Mucosa of stomach (tissue), 1 donor: ENCODE measurements around the gene SLC35F3.

Experiments
- H3K27me3 ChIP-seq: one replicate; pipeline ENCODE4 v1.7.0; 2013; ENCODE audit warnings: mild to moderate bottlenecking, low read length; ENCODE audit not compliant: control insufficient read depth, insufficient read depth
- H3K36me3 ChIP-seq: one replicate; pipeline ENCODE4 v1.7.0; 2013; ENCODE audit warnings: low read length; ENCODE audit not compliant: control insufficient read depth, insufficient read depth
- H3K4me1 ChIP-seq: one replicate; pipeline ENCODE4 v1.7.0; 2013; ENCODE audit warnings: mild to moderate bottlenecking, low read length; ENCODE audit not compliant: control insufficient read depth, insufficient read depth
- H3K4me3 ChIP-seq: one replicate; pipeline ENCODE4 v1.7.0; 2013; ENCODE audit warnings: low read length
- H3K9ac ChIP-seq: one replicate; pipeline ENCODE4 v1.7.0; 2013; ENCODE audit warnings: mild to moderate bottlenecking, low read length, moderate library complexity
- H3K9me3 ChIP-seq: one replicate; pipeline ENCODE4 v1.7.0; 2013; ENCODE audit warnings: mild to moderate bottlenecking, low read length, moderate library complexity; ENCODE audit not compliant: control insufficient read depth
- donor health status: Pancreatic carcinoma.

Gene SLC35F3

GRCh38 chr1:234281826-234282489, 377.5 kb downstream of the SLC35F3 start:
- Histone ChIP-seq H3K27me3 (no peaks in the 10 kb centered on the region), H3K9me3 (no peaks in the 10 kb centered on the region), H3K4me3 (no peak overlapping the region), H3K9ac (no peak overlapping the region), H3K4me1 (no peaks in the 10 kb centered on the region), H3K36me3 (no peaks in the 10 kb centered on the region)

DNA sequence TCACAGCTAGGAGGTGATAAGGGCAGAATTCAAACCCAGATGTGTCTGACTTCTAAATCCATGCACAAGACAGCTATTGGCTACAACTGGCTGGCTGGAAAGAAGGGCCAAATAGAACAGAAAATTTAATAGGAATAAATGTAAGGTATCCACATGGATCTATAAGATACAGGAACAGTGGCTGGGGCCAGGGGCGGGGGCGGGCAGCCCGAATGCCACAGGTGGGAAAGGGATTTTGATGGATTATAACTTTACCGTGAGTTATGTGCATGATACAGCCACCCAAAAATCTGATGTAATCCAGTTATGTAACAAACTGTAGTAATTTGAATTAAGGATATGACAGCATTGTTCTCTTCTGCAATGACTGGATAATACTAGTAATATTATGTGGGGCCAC, 381.7 kb downstream of the SLC35F3 start:
- no peaks in the 10 kb centered on the region for H3K36me3 ChIP-seq
- H3K9me3 ChIP-seq, result no peaks in the 10 kb centered on the region
- no peak overlapping the region for H3K4me3 ChIP-seq
- H3K9ac ChIP-seq, result no peak overlapping the region
- no peaks in the 10 kb centered on the region for H3K4me1 ChIP-seq
- no peaks in the 10 kb centered on the region for H3K27me3 ChIP-seq

DNA sequence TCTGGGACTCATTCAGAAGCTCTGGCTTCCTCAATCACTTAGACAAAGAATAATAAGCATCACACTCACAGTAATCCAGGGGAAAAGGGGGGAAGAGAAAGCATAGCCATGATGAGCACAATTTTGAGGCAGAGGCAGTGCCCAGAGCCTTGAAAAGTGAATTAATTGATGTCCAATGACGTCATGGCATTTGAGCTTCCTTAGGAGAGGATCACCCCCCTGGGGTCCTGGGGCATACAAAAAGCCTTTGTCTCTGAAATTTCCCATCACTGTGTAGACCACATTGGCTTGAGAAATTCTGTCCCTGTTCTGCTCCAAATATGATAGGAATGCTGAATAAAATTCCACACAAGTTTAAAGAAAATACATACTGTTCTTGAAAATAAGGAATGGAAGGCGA, 384.5 kb downstream of the SLC35F3 start:
- Histone ChIP-seq H3K9me3 (no peaks in the 10 kb centered on the region), H3K4me1 (no peaks in the 10 kb centered on the region), H3K27me3 (no peaks in the 10 kb centered on the region), H3K9ac (no peak overlapping the region), H3K4me3 (no peak overlapping the region), H3K36me3 (no peaks in the 10 kb centered on the region)

- no peaks in the 10 kb centered on the region for H3K9me3 ChIP-seq
- no peaks in the 10 kb centered on the region for H3K36me3 ChIP-seq
- no peaks in the 10 kb centered on the region for H3K27me3 ChIP-seq
- H3K4me1 ChIP-seq, result no peaks in the 10 kb centered on the region
- H3K9ac ChIP-seq, result no peak overlapping the region
- no peak overlapping the region for H3K4me3 ChIP-seq
These were observed 385.2 kb downstream of the SLC35F3 start for GRCh38 chr1:234289538-234290305.

- H3K9ac ChIP-seq, result no peak overlapping the region
These were observed 387.5 kb downstream of the SLC35F3 start for GRCh38 chr1:234292011-234292410.

GRCh38 chr1:234292548-234292947, 388.1 kb downstream of the SLC35F3 start:
- Histone ChIP-seq H3K4me3 (no peak overlapping the region), H3K36me3 (no peaks in the 10 kb centered on the region), H3K27me3 (no peaks in the 10 kb centered on the region), H3K9me3 (no peaks in the 10 kb centered on the region), H3K9ac (no peak overlapping the region), H3K4me1 (no peaks in the 10 kb centered on the region)

More at GRCh38 chr1:234292011-234292410, 387.5 kb downstream of the SLC35F3 start:
- no peaks in the 10 kb centered on the region for H3K36me3 ChIP-seq
- no peaks in the 10 kb centered on the region for H3K27me3 ChIP-seq
- no peak overlapping the region for H3K4me3 ChIP-seq
- no peaks in the 10 kb centered on the region for H3K4me1 ChIP-seq
- H3K9me3 ChIP-seq, result no peaks in the 10 kb centered on the region

DNA sequence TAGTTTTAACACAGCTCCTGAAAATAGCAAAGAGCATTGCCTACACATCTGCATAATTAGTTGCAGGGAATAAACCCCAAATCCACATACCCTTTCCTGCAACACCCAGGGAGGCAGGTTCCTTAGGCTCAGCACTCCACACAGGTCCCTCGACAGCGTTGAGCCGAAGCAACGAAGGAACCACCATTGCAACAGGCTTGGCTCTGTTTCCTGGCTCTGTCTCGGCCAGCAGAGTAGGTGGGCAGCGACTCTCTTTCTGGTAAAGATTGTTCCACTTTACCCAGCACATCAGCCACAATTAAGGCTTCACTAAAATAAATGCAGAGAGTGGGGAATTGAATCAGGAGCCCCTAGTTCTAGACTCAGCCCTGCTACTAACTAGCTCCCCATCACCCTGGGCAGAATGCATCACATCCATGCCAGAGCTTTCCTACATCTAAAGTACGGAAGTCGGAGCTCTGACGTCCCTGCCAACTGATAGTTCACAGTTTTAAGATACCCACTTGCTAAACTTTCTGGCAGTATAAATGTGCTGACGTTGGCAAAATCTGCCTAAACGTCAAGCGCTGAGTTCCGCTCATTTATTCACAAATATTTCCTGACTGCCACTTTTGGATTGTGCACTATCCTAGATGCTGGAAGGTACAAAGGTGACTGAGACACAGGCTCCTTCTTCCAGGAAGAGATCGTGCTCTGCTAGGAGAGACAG, 389.8 kb downstream of the SLC35F3 start:
- no peaks in the 10 kb centered on the region for H3K4me1 ChIP-seq
- H3K9ac ChIP-seq, result no peak overlapping the region
- H3K4me3 ChIP-seq, result no peak overlapping the region
- H3K9me3 ChIP-seq, result no peaks in the 10 kb centered on the region
- H3K36me3 ChIP-seq, result no peaks in the 10 kb centered on the region
- no peaks in the 10 kb centered on the region for H3K27me3 ChIP-seq

DNA sequence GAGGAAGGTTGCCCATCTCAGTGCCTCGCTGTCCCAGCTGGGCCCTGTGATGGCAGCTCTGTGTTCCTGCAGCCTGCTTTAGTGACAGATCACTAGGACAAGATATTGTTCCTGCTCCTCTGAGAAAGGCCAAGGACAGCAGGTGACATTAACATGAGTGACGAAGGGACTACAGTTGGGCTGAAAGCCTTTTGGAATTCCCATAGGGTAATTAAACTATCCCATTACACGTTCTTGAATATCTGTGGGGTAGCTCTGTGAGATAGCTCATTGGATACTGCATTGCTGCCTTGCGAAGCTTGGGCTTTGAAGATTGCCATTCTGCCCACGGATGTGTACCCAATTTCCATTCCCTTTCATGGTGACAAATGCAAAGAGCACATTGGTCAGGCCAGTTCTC, 390.6 kb downstream of the SLC35F3 start:
- Histone ChIP-seq H3K9me3 (no peaks in the 10 kb centered on the region), H3K27me3 (no peaks in the 10 kb centered on the region), H3K4me1 (no peaks in the 10 kb centered on the region), H3K9ac (no peak overlapping the region), H3K4me3 (no peak overlapping the region), H3K36me3 (no peaks in the 10 kb centered on the region)

DNA sequence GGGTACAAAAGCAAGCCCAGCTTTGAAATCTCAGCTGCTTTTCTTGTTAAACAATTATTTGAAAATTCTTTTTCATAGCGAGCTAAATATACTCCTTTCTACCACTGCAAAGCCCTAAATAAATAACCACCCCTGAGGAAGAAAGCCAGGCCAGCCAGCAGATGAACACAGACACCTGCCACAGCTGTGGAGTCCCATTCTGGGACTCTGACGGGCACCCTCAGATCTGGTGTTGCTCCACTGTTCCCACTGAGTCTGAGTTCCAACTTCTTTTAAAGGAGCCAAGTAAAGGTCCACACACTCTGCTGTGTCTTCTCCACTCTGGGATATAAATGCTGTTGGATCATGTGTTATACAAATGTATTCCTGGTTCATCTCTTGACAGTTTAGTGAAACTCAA, 391.1 kb downstream of the SLC35F3 start:
- H3K9ac ChIP-seq, result no peak overlapping the region
- no peaks in the 10 kb centered on the region for H3K36me3 ChIP-seq
- H3K4me1 ChIP-seq, result no peaks in the 10 kb centered on the region
- H3K4me3 ChIP-seq, result no peak overlapping the region
- H3K27me3 ChIP-seq, result no peaks in the 10 kb centered on the region
- no peaks in the 10 kb centered on the region for H3K9me3 ChIP-seq

- Histone ChIP-seq H3K9me3 (no peaks in the 10 kb centered on the region), H3K27me3 (no peaks in the 10 kb centered on the region), H3K9ac (no peak overlapping the region), H3K4me3 (no peak overlapping the region), H3K4me1 (no peaks in the 10 kb centered on the region), H3K36me3 (no peaks in the 10 kb centered on the region)
These were observed 392.0 kb downstream of the SLC35F3 start for GRCh38 chr1:234296496-234296895.

GRCh38 chr1:234297668-234298067, 393.2 kb downstream of the SLC35F3 start:
- H3K9me3 ChIP-seq, result no peaks in the 10 kb centered on the region
- H3K27me3 ChIP-seq, result no peaks in the 10 kb centered on the region
- H3K4me1 ChIP-seq, result no peaks in the 10 kb centered on the region
- no peak overlapping the region for H3K9ac ChIP-seq
- no peaks in the 10 kb centered on the region for H3K36me3 ChIP-seq
- no peak overlapping the region for H3K4me3 ChIP-seq

DNA sequence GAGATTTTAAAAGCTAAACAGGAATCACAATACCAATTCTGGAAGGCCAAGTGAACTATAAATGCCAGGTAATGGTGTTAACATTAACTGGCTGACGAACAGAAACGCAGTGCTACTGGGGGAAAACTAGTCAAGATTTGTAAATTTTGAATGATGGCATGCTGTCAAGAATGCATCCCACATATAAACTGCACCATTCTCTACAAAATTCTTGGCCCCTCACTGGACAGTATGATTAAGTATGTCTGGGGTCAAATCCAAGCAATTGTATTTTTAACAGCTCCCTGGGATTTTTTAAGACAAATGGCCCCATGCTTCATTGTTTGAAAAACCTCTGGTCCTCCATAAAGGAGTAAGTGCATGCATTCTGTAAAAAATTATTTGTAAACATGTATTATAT, 395.6 kb downstream of the SLC35F3 start:
- no peak overlapping the region for H3K9ac ChIP-seq
- no peaks in the 10 kb centered on the region for H3K9me3 ChIP-seq
- no peaks in the 10 kb centered on the region for H3K4me1 ChIP-seq
- H3K27me3 ChIP-seq, result no peaks in the 10 kb centered on the region
- no peaks in the 10 kb centered on the region for H3K36me3 ChIP-seq
- no peak overlapping the region for H3K4me3 ChIP-seq
